Gastroesophageal sphincter (tissue), 3 donors: ENCODE data around the gene ATP10A.

Experiments used
- POLR2A ChIP-seq, 2 donors: fragments of 450-650 bp; IDR thresholded peaks; one replicate each; pipeline ENCODE4 v1.6.1; 2017; ENCODE audit warnings: antibody characterized with exemption in 2 of 2, mild to moderate bottlenecking in 2 of 2, moderate library complexity in 1 of 2
- POLR2AphosphoS5 ChIP-seq: sonication (generic); formaldehyde crosslinking; IDR thresholded peaks from one replicate; pipeline ENCODE4 v1.6.1; 2017; ENCODE audit warnings: antibody characterized with exemption
- TF ChIP-seq, protein P1 (sequence below), 4 experiments: fragments of 200-600 bp in 2 of 4; fragments of 450-650 bp in 2 of 4; sonication (generic) in 1 of 4; IDR thresholded peaks; one replicate each; pipeline ENCODE4 v1.5.1; 2017 to 2019; ENCODE audit warnings: antibody characterized with exemption in 4 of 4, mild to moderate bottlenecking in 2 of 4, moderate library complexity in 2 of 4

DNA sequence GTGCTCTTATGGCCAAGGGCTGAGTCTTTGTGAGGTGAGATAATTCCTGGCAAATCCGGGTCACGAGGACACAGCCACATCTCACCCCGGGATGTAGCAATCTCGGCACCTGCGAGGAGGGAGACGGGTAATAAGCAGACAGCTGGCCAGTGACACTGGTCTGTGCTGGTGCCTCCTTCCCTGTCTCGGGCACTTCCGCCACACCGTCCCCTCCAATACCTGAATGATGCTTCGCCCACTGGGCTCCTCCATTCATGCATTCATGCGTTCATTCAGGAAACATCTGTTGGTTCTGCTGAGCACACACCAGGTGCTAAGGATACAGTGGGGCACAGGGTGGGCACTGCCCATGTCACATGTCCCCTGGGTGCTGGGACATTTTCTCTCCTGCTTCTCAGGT lies 60.1 kb downstream of the ATP10A start:
- TF ChIP-seq POLR2A (IDR thresholded peaks at IDR 0.05), result no peak
- TF ChIP-seq, protein P1, sequence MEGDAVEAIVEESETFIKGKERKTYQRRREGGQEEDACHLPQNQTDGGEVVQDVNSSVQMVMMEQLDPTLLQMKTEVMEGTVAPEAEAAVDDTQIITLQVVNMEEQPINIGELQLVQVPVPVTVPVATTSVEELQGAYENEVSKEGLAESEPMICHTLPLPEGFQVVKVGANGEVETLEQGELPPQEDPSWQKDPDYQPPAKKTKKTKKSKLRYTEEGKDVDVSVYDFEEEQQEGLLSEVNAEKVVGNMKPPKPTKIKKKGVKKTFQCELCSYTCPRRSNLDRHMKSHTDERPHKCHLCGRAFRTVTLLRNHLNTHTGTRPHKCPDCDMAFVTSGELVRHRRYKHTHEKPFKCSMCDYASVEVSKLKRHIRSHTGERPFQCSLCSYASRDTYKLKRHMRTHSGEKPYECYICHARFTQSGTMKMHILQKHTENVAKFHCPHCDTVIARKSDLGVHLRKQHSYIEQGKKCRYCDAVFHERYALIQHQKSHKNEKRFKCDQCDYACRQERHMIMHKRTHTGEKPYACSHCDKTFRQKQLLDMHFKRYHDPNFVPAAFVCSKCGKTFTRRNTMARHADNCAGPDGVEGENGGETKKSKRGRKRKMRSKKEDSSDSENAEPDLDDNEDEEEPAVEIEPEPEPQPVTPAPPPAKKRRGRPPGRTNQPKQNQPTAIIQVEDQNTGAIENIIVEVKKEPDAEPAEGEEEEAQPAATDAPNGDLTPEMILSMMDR (IDR thresholded peaks at IDR 0.05), result no peak
- no peak for TF ChIP-seq POLR2AphosphoS5
